C1 segment of cervical spinal cord (tissue), 14 donors: ENCODE results near the gene ALS2CL.
A peak's percentile ranks its signal among the peaks of the same experiment; 100 is the strongest.

Source experiments
- DNase-seq, 14 donors: peaks; one replicate each; lab custom pipeline; 2025; lab: John Stamatoyannopoulos, UW

Gene ALS2CL

GRCh38 chr3:46677411-46677726, 16.1 kb downstream of the ALS2CL start:
- DNase-seq: no peak

GRCh38 chr3:46676601-46677410, 16.7 kb downstream of the ALS2CL start:
- DNase-seq: no peak

- DNase-seq: peak in 2 of 14 donors; percentile 12 to 22
Measured at GRCh38 chr3:46675843-46676567, 17.5 kb downstream of the ALS2CL start.

GRCh38 chr3:46675426-46675825, 18.1 kb downstream of the ALS2CL start:
- no peak for DNase-seq

GRCh38 chr3:46674031-46674845, 19.2 kb downstream of the ALS2CL start:
- DNase-seq: no peak

- no peak for DNase-seq
Measured at GRCh38 chr3:46673151-46674030, 20.1 kb downstream of the ALS2CL start.

- DNase-seq: no peak
Measured at GRCh38 chr3:46672349-46672695, 21.2 kb downstream of the ALS2CL start.

GRCh38 chr3:46671541-46672348, 21.7 kb downstream of the ALS2CL start:
- DNase-seq: no peak

GRCh38 chr3:46670891-46671427, 22.5 kb downstream of the ALS2CL start:
- no peak for DNase-seq

GRCh38 chr3:46670000-46670890, 23.2 kb downstream of the ALS2CL start:
- no peak for DNase-seq

- DNase-seq: no peak
Measured at GRCh38 chr3:46669191-46669999, 24.1 kb downstream of the ALS2CL start.

- DNase-seq: no peak
Measured at GRCh38 chr3:46668591-46668990, 24.9 kb downstream of the ALS2CL start.

- no peak for DNase-seq
Measured at GRCh38 chr3:46668116-46668515, 25.4 kb downstream of the ALS2CL start.

- no peak for DNase-seq
Measured at GRCh38 chr3:46667657-46668056, 25.8 kb downstream of the ALS2CL start.

GRCh38 chr3:46667061-46667621, 26.3 kb downstream of the ALS2CL start:
- no peak for DNase-seq

GRCh38 chr3:46666453-46666845, 27.0 kb downstream of the ALS2CL start:
- DNase-seq: no peak

GRCh38 chr3:46665763-46666452, 27.6 kb downstream of the ALS2CL start:
- DNase-seq: no peak
